ENCODE results near the gene MMADHC. TPM values are rescaled to one million over a fixed set of nuclear protein-coding genes. Genes with fewer than 3 reads are reported as not detected.

Gene MMADHC
- total and polyA plus RNA-seq, 9 of the 15 experiments (the other 6 are each of a cell fraction or from before 2014, with no cell fraction given), result 187 to 850 (median 271) TPM

DNA sequence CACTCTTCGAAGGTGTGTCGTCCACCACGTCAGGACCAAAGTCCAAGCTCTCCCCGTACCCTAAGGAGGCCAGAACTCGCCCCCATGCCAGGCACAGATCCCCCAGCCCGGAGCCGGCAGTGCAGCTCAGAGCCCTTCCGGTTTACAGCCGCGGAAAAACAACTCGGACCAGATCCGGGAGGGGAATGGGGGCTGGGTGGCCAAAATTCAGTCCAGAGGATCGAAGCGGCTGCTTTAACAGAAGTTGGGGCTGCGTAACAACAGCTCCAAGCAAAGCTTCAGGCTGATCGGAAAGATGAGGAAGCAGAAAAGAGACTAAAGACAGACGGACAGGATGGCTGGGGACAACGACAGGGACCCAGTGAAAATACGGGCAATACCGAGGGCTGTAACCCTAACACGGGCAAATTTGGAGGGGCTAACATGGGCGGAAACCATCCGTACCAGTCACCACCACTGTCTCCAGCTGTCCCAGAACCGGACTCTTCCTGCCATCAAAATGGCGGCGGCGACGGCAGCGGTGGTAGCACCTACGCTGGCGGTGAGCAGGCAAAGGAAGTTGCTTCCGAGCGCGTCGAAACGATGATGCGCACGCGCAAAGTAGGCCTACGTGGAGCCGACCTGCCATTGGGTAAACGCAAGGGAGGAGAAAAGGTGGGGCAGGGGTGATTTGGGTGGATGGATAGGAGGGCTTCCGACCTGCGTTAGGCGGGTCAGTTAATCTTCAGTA lies at the start of gene MMADHC (continued):
- TF ChIP-seq VEZF1 (CRISPR knock-in tag; IDR thresholded peaks at IDR 0.05) (peak; percentile 91), FOXJ2 (tag; IDR thresholded peaks at IDR 0.05) (peak; percentile 73; the same call in 1 of the 2 replicates), NFATC3 (IDR thresholded peaks at IDR 0.05) (peak; percentile 19; the same call in 1 of the 2 replicates), ZNF316 (IDR thresholded peaks at IDR 0.05) (peak; percentile 62), ZNF324 (CRISPR knock-in tag; IDR thresholded peaks at IDR 0.05) (no peak), ETS1 (conservative IDR thresholded peaks at IDR 0.05; ENCODE audit: control insufficient read depth, low read depth, low read length) (0 out of 2 replicates have a peak, but pooled peaks have one; percentile 19), BCLAF1 (IDR thresholded peaks at IDR 0.05; ENCODE audit: borderline replicate concordance in 1 of 2, control insufficient read depth in 1 of 2, low read depth in 2 of 2, low read length in 1 of 2) (0 out of 4 replicates have a peak, but pooled peaks of 1 of the 2 experiments have one; percentile 31), ZNF785 (CRISPR knock-in tag; IDR thresholded peaks at IDR 0.05) (no peak), THAP7 (CRISPR knock-in tag; IDR thresholded peaks at IDR 0.05) (0 out of 2 replicates have a peak, but pooled peaks have one; percentile 23), CHD2 (IDR thresholded peaks at IDR 0.05; ENCODE audit: low read depth, low read length) (peak; percentile 58), MTA3 (IDR thresholded peaks at IDR 0.05; ENCODE audit: borderline replicate concordance) (peak; percentile 85), FOXM1 (IDR thresholded peaks at IDR 0.05; ENCODE audit: low read depth) (peak; percentile 47; the same call in 1 of the 2 replicates), FOXM1 (CRISPR knock-in tag; IDR thresholded peaks at IDR 0.05; ENCODE audit: low read depth) (no peak), MYC (IDR thresholded peaks at IDR 0.05; ENCODE audit: low read depth, low read length) (peak; percentile 66), MYC (CRISPR knock-in tag; IDR thresholded peaks at IDR 0.05; ENCODE audit: borderline replicate concordance, low read depth) (no peak; the same call in 1 of the 2 replicates), CBX1 (IDR thresholded peaks at IDR 0.05; ENCODE audit: low read depth) (peak; percentile 72; the same call in 1 of the 2 replicates), ZZZ3 (IDR thresholded peaks at IDR 0.05) (no peak; the same call in 1 of the 2 replicates), NR4A1 (CRISPR knock-in tag; IDR thresholded peaks at IDR 0.05) (peak; percentile 58; the same call in 1 of the 2 replicates), NR4A1 (tag; IDR thresholded peaks at IDR 0.05) (peak; percentile 29; the same call in 1 of the 2 replicates), POLR2A (conservative IDR thresholded peaks at IDR 0.05) (peak; percentile 99)
- TF ChIP-seq, protein P1, sequence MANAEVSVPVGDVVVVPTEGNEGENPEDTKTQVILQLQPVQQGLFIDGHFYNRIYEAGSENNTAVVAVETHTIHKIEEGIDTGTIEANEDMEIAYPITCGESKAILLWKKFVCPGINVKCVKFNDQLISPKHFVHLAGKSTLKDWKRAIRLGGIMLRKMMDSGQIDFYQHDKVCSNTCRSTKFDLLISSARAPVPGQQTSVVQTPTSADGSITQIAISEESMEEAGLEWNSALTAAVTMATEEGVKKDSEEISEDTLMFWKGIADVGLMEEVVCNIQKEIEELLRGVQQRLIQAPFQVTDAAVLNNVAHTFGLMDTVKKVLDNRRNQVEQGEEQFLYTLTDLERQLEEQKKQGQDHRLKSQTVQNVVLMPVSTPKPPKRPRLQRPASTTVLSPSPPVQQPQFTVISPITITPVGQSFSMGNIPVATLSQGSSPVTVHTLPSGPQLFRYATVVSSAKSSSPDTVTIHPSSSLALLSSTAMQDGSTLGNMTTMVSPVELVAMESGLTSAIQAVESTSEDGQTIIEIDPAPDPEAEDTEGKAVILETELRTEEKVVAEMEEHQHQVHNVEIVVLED (CRISPR knock-in tag; IDR thresholded peaks at IDR 0.05), result peak; percentile 87

Data from K562 (cell line).